OCI-LY1 (cell line): ENCODE measurements around the gene CTNND1.

ENCODE experiments used
- EZH2 ChIP-seq: fragments of 200-600 bp; sonication (generic), shearing (Covaris generic); IDR thresholded peaks from 2 replicates; pipeline ENCODE4 v1.8.0; 2017; ENCODE audit warnings: borderline replicate concordance, mixed run types, mild to moderate bottlenecking, antibody characterized with exemption, low read length, moderate library complexity, mixed read lengths
- TF ChIP-seq, protein P1 (sequence below): fragments of 200-600 bp; sonication (generic), shearing (Covaris generic); IDR thresholded peaks from 2 replicates; pipeline ENCODE4 v1.5.1; 2017; ENCODE audit warnings: mild to moderate bottlenecking, antibody characterized with exemption, low read length, moderate library complexity, mixed read lengths

- TF ChIP-seq, protein P1, sequence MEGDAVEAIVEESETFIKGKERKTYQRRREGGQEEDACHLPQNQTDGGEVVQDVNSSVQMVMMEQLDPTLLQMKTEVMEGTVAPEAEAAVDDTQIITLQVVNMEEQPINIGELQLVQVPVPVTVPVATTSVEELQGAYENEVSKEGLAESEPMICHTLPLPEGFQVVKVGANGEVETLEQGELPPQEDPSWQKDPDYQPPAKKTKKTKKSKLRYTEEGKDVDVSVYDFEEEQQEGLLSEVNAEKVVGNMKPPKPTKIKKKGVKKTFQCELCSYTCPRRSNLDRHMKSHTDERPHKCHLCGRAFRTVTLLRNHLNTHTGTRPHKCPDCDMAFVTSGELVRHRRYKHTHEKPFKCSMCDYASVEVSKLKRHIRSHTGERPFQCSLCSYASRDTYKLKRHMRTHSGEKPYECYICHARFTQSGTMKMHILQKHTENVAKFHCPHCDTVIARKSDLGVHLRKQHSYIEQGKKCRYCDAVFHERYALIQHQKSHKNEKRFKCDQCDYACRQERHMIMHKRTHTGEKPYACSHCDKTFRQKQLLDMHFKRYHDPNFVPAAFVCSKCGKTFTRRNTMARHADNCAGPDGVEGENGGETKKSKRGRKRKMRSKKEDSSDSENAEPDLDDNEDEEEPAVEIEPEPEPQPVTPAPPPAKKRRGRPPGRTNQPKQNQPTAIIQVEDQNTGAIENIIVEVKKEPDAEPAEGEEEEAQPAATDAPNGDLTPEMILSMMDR, result no peak
- no peak for TF ChIP-seq EZH2
Observed at GRCh38 chr11:57792060-57792541, 30.5 kb downstream of the CTNND1 start.
